NCI-H1092 treated with DMSO at 0.1 percent for 48 hours (cell line): ENCODE data around the gene AP1M1.
"Not testable (repeated sequence)": the region's sequence is repeated elsewhere in the genome, so short reads cannot be mapped to it uniquely, and the experiment has no call there.

ENCODE experiments used
- DNase-seq: peaks from one replicate; lab custom pipeline; 2025; lab: John Stamatoyannopoulos, UW

The AP1M1 gene

DNA sequence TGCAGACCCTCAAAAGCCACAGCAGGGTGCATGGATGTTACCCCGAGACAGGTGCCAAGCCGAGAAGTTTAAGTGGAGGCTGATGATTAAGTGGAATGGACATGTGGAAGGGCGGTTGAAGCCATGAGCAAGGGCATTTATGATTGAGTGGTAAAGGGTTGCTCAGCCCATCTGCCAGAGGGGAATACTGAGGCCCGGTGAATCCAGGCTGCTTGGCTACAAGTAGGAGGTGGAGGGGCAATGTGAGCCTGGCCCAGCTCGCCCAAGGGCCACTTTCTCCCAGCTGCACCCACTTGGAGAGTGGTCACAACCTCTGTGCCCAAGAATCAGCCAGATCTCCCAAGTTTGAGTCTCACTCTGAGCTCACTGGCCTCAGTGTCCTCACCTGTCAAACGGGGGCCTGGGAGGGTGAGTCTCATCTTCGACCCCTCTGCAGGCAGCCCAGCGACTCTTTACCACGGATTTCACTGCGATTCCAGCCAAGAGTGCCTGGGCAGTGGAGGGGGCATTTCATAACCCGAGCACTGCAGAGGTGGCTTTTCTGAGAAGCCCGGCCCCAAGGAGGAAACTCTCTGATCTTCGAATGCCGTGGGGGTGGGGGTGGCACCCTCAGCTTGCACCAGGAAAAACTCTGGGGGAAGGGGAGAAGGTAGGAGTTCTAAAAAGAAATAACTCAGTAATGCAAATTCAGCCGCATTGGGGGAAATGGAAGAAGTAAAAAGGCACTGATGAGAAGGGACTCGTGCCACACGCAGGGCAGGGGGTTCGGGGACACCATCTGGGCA, 64.1 kb downstream of the AP1M1 start:
- DNase-seq, result no peak

DNA sequence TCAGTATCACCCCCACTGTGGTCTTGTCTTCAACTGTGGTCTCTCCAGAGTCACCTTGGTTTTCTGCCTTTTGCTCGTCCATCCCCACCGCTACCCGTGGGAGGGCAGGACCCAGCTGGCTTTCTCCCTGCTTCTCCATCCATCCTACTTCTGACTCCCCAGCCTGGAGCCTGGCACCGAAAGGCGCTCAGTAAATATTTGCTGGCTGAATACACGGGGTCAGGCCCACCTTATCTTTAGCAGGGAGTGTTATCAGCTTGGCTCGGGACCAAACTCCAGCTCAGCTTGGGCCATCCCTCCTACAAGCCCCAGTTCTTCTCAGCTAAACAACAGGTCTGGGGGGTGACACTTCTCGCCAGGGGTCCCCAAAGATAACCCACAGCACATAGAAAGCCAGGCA, 64.9 kb downstream of the AP1M1 start:
- DNase-seq, result peak; percentile 85

DNA sequence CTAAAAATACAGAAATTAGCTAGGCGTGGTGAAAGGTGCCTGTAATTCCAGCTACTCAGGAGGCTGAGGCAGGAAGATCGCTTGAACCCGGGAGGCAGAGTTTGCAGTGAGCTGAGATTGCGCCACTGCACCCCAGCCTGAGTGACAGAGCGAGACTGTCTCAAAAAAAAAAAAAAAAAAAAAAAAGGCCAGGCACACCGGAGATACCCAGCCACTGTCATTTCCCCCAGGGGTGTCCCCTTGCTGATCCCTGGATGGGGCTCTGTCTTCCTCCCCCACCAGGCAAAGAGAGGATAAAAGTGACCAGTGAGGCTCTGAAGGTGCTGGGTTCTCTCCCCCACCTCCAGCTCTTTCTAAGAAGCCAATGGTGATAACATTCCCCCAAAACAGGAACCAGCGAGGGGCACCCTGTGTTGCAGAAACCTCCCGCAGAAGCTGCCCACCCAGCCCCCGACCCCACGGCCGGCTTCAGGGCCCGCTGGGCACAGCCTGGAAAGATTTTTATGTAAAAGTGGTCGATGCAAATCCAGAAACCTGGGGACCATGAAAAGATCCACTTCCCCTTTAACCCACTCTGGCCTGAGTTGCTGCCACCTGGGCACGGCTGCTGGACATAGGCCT, 65.5 kb downstream of the AP1M1 start:
- no peak for DNase-seq

DNA sequence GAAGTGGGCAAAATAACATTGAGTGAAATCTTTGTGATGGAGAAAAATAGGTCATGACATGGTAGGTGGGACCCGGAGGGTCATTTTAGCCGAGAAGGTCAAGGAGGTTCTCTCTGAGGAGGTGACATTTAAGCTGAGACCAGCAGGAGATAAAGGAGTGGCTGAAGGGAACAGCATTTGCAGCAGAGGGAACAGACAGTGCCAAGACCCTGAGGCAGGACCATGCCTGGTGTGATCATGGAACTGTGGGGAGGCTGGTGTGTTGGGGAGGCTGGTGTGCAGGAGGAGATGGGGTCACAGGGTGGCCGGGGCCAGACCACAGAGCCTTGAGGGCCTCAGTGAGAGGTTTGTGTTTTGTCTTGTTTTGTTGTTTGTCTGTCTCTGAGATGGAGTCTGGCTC, 67.5 kb downstream of the AP1M1 start:
- no peak for DNase-seq

DNA sequence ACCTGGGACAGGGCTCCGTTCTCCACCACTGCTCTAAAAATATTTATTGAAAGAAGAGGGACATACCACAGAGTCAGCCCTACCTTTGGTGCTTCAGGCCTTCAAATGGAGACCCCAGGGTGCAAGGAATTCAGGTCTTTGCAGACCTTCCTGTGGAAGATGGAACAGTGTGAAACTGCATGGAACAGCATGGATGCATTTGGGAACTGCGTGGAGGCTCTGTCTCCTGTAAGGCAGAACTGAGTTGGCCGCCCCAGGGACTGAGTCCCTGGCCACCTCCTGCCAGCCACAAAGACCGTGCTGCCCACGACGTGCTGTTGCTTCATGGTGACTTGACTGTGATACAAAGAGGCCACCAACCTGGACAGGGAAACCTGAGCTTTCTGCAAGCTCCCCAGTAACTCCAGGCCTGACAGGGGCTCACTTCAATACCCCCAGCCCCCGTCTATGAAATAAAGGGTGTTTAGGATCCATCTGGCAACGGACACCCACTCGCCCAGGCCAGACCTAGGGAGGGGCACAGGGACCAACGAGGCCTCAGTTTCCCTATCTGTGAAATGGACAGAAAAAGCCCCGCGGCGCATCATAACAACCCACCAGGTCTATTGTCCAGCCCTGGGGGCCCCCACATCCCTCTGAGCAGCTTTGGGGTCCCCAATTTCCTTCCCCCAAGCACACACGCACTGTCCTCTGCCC, 68.3 kb downstream of the AP1M1 start:
- no peak for DNase-seq

DNA sequence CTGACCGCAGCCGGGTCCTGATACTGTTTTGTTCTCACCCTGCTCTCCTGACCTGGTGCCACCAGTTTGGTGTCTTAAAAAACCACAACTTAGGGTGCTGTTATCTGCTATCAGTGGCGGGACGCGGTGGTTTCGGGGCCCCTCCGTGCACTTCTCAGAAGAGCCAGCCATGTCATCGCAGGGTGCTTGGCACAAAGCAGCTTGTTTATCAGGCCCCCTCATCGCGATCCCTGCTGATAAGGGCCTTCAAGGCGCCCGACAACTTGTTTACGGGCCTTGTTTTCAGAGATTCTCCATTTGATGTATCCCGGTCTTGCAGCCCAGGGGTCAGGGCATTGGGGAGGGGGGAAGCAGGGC, 68.9 kb downstream of the AP1M1 start:
- DNase-seq, result no peak

DNA sequence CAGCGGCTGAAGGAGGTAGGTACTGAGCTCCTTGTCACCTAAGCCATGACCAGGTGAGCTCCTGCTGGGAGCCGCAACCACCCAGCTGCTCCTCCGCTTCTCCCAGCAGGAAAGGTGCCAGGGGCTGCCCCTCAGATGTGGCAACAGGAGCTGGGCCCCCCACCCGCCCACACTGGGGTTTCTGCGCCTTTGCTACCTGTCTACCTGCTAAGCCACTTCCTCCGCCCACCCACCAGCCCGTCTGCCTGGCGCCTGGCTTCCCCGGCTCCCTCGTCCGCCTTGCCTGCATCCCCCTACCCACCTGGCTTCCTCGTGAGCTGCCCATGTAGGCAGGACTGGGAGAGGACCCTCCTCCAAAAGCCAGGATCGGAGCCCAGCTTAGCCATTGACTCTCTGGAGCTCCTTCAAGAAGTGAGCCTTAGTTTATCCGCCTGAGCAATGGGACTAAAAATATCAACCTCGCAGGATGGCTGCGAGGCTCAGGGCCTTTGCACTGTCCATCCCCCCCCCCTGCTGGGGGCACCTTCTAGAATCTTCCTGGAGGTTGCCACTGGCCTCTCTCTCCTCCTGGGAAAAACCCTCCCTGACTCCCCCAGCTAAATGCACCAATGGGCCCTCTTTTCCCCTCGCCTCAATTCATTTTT, 71.1 kb downstream of the AP1M1 start:
- no peak for DNase-seq

DNA sequence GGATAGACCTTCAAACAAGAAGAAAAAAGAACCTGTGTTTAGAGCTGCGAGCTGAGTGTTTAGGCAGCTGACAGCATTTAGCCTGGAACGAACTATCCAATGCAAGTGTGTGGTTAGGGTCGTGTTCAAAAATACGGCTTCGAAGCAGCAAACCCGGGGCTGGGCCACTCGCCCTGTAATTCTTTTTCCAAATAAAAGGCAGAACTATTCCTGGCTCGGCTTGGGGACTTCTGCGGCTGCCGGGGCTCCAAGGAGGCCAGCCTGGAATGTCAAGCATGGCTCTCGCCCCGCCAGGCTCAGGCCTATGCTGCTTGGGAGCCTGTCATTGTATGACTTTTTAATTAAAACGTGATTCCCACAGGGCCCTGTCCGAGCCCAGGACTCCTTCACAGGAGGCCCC, 75.2 kb downstream of the AP1M1 start:
- DNase-seq, result peak; percentile 14

DNA sequence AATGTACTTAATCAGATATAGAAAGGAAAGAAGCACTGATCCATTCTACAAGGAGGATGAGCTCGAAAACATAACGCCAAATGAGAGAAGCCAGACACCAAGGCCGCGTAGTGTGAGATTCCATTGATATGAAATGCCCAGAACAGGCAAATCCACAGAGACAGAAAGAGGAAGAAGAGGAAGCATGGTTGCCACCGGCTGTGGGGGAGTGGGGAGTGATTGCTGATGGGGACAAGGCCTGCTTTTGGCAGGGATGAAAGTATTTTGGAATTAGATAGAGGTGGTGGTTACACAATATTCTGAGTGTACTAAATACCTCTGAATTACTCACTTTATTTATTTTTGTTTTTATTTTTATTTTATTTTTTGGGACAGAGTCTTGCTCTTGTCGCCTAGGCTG, 76.7 kb downstream of the AP1M1 start:
- DNase-seq, result no peak

DNA sequence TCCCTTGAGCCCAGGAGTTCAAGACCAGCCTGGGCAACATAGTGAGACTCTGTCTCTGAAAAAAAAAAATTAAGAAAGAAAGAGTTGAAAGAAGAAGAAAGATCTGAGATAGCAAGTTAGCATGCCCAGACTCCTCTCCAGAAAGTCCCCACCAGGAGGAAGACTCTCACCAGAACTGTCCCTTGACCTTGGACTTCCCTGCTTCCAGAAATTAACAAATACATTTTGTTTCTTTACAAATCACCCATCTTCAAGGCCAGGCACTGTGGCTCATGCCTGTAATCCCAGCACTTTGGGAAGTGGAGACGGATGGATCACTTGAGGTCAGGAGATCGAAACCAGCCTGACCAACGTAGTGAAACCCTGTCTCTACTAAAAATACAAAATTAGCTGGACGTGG, 82.6 kb downstream of the AP1M1 start:
- DNase-seq, result no peak

DNA sequence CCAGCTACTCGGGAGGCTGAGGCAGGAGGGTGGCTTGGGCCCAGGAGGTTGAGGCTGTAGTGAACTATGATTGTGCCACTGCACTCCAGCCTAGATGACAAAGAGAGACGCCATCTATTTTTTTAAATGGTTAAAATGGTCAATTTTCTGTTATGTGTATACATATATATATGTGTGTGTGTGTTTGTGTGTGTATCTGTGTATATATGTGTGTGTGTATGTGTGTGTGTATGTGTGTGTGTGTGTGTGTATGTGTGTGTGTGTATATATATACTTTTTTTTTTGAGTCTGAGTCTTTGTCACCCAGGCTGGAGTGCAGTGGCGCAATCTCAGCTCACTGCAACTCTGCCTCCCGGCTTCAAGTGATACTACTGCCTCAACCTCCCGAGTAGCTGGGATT, 84.0 kb downstream of the AP1M1 start:
- no peak for DNase-seq

DNA sequence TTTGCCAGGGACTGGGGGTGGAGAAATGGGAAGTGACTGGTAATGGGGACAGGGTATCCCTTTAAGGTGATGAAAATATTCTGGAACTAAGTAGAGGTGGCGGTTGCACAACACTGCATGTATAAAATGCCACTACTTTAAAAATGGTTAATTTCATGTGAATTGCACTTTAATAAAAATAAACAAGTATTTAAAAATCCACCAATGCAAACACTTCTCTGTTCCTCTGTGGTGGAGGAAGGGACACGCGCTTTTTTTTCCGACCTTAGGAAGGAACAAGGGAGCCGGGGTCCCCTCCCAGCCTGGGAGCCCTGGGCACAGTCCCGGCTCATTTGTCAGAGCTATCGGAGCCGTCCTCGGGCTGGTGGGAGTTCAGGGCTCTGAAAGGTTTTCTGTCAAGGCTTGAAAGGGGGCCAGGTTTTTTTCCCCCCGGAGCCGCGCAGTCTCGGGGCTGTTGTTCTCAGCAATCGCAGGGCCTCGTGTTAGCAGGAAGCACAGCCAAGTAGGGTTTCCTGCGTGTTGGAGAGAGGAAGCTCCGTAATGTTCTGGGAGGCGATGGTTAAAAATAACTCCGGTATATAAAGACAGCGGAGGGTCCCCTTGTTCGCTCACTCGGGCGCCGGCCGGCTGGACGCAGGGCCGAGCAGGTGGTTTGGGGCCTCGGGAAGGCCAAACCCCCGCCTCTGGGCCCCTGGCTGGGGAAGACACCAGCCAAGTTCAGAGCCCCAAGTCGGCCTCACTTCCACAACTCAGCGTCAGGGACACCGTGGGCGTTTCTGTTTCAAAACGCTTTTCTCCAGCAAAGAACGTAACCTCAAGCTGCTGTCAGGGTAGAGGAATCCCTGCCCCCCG, 85.7 kb downstream of the AP1M1 start:
- peak; percentile 76 for DNase-seq

DNA sequence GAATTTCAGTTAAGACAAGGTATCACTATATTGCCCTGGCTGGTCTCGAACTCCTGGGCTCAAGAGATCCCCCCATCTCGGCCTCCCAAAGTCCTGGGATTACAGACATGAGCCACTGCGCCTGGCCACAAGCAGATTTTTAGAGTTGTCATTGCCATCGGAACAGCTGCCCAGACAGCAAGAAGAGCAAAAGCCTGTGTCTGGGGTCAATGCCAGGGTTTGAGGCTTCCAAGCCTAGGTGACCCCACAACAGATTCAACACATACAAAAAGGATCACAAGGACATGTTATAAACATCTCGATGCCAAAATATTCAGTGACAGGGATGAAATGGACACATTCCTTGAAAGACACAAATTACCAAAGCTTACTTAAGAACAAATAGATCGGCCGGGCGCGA, 86.8 kb downstream of the AP1M1 start:
- DNase-seq, result no peak

DNA sequence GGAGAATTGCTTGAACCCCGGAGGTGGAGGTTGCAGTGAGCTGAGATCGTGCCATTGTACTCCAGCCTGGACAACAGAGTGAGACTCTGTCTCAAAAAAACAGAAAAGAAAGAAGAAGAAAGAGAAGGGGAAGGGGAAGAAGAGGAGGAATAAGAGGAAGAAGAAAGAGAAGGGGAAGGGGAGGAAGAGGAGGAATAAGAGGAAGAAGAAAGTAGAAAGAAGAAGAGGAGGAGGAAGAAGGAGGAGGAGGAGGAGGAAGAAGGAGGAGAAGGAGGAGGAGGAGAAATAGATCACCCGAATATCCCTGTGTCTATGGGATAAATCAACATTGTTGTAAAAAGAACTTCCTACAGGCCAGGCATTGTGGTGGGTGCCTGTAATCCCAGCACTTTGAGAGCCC, 87.4 kb downstream of the AP1M1 start:
- not testable (repeated sequence) for DNase-seq

DNA sequence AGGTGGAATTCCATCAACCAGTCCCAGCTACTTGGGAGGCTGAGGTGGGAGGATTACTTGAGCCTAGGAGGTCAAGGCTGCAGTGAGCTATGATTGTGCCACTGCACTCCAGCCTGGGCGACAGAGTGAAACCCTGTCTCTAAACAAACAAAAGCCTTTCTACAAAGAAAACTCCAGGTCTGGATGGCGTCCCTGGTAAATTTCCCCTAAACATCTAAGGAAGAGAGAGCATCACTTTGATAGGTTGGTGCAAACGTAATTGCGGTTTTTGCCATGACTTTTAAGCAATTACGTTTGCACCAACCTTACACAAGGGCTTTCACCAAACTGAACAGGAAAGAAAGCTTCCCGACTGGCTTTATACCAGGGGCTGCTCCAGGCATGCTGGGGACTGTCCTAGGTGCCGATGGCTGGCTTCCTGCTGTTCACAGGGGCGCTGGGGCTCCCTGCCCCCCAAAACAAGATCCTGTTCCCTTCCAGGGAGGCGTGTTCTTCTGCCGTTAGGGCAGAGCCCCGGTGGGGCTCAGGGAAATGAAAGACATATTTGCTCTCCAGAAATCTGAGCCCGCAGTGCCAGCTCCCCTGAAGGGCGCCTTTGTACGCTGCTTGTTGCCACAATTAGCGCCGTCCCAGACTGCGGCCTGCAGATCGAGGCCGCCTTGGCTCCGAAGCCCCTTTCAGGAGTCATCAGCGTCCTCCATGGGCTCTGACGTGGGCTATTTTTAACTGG, 88.2 kb downstream of the AP1M1 start:
- DNase-seq, result peak; percentile 82

DNA sequence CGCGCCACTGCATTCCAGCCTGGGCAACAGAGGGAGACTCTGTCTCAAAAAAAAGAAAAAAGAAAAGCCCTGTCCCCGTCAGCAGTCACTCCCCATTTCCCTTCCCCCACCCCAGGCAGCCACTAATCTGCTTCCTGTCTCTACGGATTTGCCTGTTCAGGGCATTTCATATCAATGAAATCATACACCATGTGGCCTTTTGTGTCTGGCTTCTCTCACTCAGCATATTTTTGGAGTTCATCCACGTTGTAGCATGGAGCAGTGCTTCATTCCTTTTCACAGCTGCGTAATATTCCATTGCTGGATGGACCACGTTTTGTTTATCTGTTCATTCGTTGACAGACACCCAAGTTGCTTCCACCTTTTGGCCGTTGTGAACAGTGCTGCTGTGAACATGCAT, 90.8 kb downstream of the AP1M1 start:
- DNase-seq, result no peak

DNA sequence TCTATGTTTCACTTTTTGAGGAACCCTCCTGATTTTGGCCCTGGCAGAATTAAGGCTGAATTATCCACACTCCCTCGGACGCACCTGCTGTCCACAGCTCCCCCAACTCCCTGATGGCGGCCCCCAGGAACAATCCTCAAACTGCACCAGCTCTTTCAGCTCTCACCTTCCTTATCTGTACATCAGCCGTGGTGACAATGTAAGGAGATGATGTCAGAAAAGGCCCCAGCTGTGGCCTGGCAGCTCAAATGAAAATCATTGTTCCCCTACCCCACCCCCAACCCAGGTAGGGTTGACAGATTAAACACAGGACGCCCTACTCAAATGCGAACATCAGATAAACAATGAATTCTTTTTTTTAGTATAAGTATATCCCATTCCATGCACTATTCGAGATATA, 91.9 kb downstream of the AP1M1 start:
- no peak for DNase-seq

DNA sequence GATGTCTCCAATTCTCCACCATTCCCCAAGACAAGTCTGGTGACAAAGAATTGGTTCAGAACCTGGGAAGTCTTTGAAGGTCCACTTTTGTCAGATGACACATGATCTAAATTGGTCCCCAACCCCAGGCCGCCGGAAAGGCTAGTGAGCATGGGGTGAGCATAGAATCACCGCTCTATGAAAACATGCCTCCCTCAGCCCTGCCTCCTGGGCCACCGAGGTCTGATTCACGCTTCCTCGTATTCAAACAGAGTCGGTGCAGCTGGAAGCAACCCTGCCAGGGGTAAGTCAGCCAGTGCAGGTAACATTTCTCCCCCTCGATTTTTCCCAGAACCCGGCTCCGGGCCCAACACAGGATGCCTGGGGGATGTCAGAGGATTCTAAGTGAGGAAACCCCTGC, 93.0 kb downstream of the AP1M1 start:
- no peak for DNase-seq

DNA sequence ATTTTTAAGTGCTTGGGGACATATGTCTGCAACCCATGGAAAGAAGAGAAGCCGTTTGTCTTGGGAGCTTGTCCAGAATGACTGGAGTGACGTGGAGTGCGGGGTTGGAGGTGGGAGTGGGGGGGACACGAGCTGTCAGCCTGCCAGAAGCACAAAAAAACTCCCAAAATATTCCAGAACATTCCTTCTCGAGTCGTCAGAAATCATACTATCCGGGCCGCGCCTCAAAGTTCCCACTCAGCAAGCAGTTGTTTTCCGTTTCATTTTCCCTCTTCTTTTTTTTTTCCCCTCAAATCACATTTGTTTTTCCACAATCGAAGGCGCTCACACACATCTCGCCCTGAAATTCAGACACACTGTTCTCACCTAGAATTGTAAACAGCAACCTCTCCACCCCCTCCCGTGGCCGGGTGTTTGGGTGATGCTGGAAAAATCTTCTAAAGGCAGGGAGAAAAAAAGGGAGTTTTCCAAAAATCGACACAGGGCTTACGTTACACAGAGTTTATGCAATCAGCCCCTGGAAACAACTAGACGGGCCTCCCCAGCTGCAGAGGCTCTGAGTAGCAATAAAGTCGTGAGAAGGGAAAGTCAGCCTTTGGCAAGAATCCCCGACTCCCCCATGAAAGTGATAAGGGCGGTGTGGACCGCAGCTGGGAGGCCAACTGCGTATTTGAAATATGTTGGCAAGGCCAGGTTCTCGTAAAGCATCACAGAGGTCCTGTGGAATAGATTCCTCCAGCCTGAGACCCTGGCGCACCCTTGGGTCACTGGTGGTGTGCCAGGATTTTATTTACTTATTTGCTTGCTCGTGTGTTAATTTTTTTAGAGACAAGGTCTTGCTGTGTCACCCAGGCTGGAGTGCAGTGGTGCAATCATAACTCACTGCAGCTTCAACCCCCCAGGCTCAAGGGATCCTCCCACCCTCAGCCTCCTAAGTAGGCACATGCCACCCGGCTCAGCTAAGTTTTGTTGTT, 95.7 kb downstream of the AP1M1 start:
- DNase-seq, result peak; percentile 50

DNA sequence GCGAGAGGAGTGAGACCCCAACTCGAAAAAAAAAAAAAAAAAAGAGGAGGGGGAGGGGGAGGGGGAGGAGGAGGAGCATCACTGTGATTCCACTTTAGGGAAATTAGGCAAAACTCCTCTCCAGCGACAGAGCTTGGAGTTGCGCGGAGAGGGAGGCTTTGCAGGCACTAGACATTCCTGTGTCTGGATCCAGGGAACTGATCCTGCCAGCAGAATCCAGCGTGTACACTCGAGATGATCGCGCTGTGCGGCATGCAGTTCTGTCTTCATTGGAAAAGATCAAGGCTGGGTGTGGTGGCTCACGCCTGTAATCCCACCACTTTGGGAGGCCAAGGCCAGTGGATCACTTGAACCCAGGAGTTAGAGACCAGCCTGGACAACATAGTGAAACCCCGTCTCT, 97.3 kb downstream of the AP1M1 start:
- no peak for DNase-seq
